PC-9 (cell line): Measurements from ENCODE around the gene ELN. TPM values are rescaled to one million over a fixed set of nuclear protein-coding genes. Genes with fewer than 3 reads are reported as not detected.

ENCODE experiments used
- BruUV-seq: library from RNA; stranded (reverse); fragments of 400-500 nt; replicated peaks from 2 replicates; lab custom pipeline; 2021; lab: Mats Ljungman, UMichigan
- CTCF ChIA-PET: fragments of 300-600 bp; sonication (Branson Sonifier 250); formaldehyde crosslinking; loops from one replicate; lab custom pipeline; 2022; ENCODE audit warnings: antibody characterized with exemption; lab: Charles Lee
- POLR2A ChIA-PET: fragments of 300-600 bp; sonication (Branson Sonifier 250); formaldehyde crosslinking; loops from one replicate; lab custom pipeline; 2022; ENCODE audit warnings: antibody characterized with exemption; ENCODE audit not compliant: unreplicated experiment; lab: Charles Lee
- DNase-seq, 2 experiments: peaks; one replicate each; pipeline versions ENCODE4 v3.0.0 to v3.0.0-alpha.2; 2015 to 2022; ENCODE audit warnings: mixed read lengths in 1 of 2
- H2AFZ ChIP-seq: fragments of 200-600 bp; sonication (generic); 2 replicates; pipeline ENCODE4 v1.8.1; 2017; ENCODE audit warnings: antibody characterized with exemption
- H3F3A ChIP-seq: fragments of 200-600 bp; sonication (generic); 2 replicates; pipeline ENCODE4 v1.8.1; 2017; ENCODE audit warnings: antibody characterized with exemption, mild to moderate bottlenecking, low read depth; ENCODE audit not compliant: insufficient read depth
- H3K27ac ChIP-seq: fragments of 200-600 bp; sonication (generic); 2 replicates; pipeline ENCODE4 v1.6.1; 2016; ENCODE audit warnings: mixed run types
- H3K27me3 ChIP-seq: fragments of 200-600 bp; sonication (generic); 2 replicates; pipeline ENCODE4 v1.6.1; 2016; ENCODE audit warnings: low read depth, mixed run types; ENCODE audit not compliant: insufficient read depth
- H3K36me3 ChIP-seq: fragments of 200-600 bp; sonication (generic); 2 replicates; pipeline ENCODE4 v1.6.1; 2016; ENCODE audit warnings: low read depth, mixed run types
- H3K4me1 ChIP-seq: fragments of 200-600 bp; sonication (generic); replicated peaks from 2 replicates; pipeline ENCODE4 v1.6.1; 2016; ENCODE audit warnings: mixed run types; ENCODE audit not compliant: insufficient read depth
- H3K4me2 ChIP-seq: fragments of 200-600 bp; sonication (generic); 2 replicates; pipeline ENCODE4 v1.6.1; 2017; ENCODE audit warnings: mixed run types
- H3K4me3 ChIP-seq: fragments of 200-600 bp; sonication (generic); 2 replicates; pipeline ENCODE4 v1.6.1; 2016; ENCODE audit warnings: mixed run types
- H3K79me2 ChIP-seq: fragments of 200-600 bp; sonication (generic); 2 replicates; pipeline ENCODE4 v1.6.1; 2017; ENCODE audit warnings: low read depth, mixed run types
- H3K9me2 ChIP-seq: fragments of 200-600 bp; sonication (generic); 2 replicates; pipeline ENCODE4 v1.8.1; 2017; ENCODE audit warnings: mild to moderate bottlenecking; ENCODE audit not compliant: insufficient read depth
- H3K9me3 ChIP-seq: fragments of 200-600 bp; sonication (generic); 2 replicates; pipeline ENCODE4 v1.8.1; 2016; ENCODE audit warnings: low read depth; ENCODE audit not compliant: insufficient read depth
- H4K20me1 ChIP-seq: fragments of 200-600 bp; sonication (generic); 2 replicates; pipeline ENCODE4 v1.8.1; 2017; ENCODE audit not compliant: insufficient read depth
- CTCF ChIP-seq: fragments of 200-600 bp; sonication (generic); conservative IDR thresholded peaks from 2 replicates; pipeline ENCODE4 v1.6.1; 2017; ENCODE audit warnings: mixed run types, antibody characterized with exemption, mild to moderate bottlenecking, moderate library complexity
- EZH2 ChIP-seq: fragments of 200-600 bp; sonication (generic); IDR thresholded peaks from 2 replicates; pipeline ENCODE4 v1.8.0; 2017; ENCODE audit warnings: antibody characterized with exemption, low read depth
- intact Hi-C: fragments of 100-400 bp; cut with micrococcal nuclease; formaldehyde crosslinking; loops from one replicate; pipeline ENCODE4 v1.10.0; 2022; ENCODE audit not compliant: unreplicated experiment
- total RNA-seq: library from RNA; stranded (reverse); gene quantifications from 2 replicates; pipeline ENCODE4 v1.2.3, GENCODE V29; 2021

Gene ELN
- total RNA-seq, 1 experiment from 2014 or later, result 0.11 TPM

- POLR2A ChIA-PET, result no interaction called here
- BruUV-seq, result no TSS peak
- no peaks in the 10 kb centered on the region for H3F3A ChIP-seq
- no peaks in the 10 kb centered on the region for H3K4me1 ChIP-seq
- no peaks in the 10 kb centered on the region for H3K36me3 ChIP-seq
- H3K27ac ChIP-seq, result no peak overlapping the region
- no peaks in the 10 kb centered on the region for H3K9me2 ChIP-seq
- TF ChIP-seq EZH2, result no peak
- no peak for TF ChIP-seq CTCF
- intact Hi-C loops, result no loop called here
- no peaks in the 10 kb centered on the region; the same call in 1 of the 2 replicates for H4K20me1 ChIP-seq
- no peak for DNase-seq
- H2AFZ ChIP-seq, result no peak overlapping the region
- CTCF ChIA-PET, result interaction anchor here (1.1 kb wide), 1 partner anchor 9 kb away, joined by 4 read pairs; no protein-coding TSS in a partner anchor
- no peak overlapping the region for H3K4me3 ChIP-seq
- no peaks in the 10 kb centered on the region for H3K9me3 ChIP-seq
- no peak overlapping the region for H3K4me2 ChIP-seq
- H3K27me3 ChIP-seq, result no peaks in the 10 kb centered on the region
- no peaks in the 10 kb centered on the region for H3K79me2 ChIP-seq
Observed at GRCh38 chr7:74038194-74038961, 10.4 kb downstream of the ELN start.

GRCh38 chr7:74039337-74039736 is 11.4 kb downstream of the ELN start:
- Histone ChIP-seq H4K20me1 (no peaks in the 10 kb centered on the region; the same call in 1 of the 2 replicates), H3K27ac (no peak overlapping the region), H2AFZ (no peak overlapping the region), H3K9me3 (no peaks in the 10 kb centered on the region), H3K4me1 (no peaks in the 10 kb centered on the region), H3K9me2 (no peaks in the 10 kb centered on the region), H3F3A (no peaks in the 10 kb centered on the region), H3K36me3 (no peaks in the 10 kb centered on the region), H3K4me3 (no peak overlapping the region), H3K27me3 (no peaks in the 10 kb centered on the region), H3K4me2 (no peak overlapping the region), H3K79me2 (no peaks in the 10 kb centered on the region)
- ChIA-PET CTCF (no interaction called here), POLR2A (no interaction called here)
- TF ChIP-seq CTCF (no peak), EZH2 (no peak)
- DNase-seq, result no peak
- intact Hi-C loops, result no loop called here
- no TSS peak for BruUV-seq

- Histone ChIP-seq H3K4me1 (no peaks in the 10 kb centered on the region), H3K36me3 (no peaks in the 10 kb centered on the region), H3K79me2 (no peaks in the 10 kb centered on the region), H3K4me2 (no peak overlapping the region), H3K9me2 (no peaks in the 10 kb centered on the region), H2AFZ (no peak overlapping the region), H3K27me3 (no peaks in the 10 kb centered on the region), H3K4me3 (no peak overlapping the region), H3K27ac (no peak overlapping the region), H3F3A (no peaks in the 10 kb centered on the region), H3K9me3 (no peaks in the 10 kb centered on the region), H4K20me1 (no peaks in the 10 kb centered on the region; the same call in 1 of the 2 replicates)
- TF ChIP-seq CTCF, result no peak
- TF ChIP-seq EZH2, result no peak
- ChIA-PET CTCF (no interaction called here), POLR2A (interaction anchor here (0.7 kb wide), 1 partner anchor 156 kb away, joined by 3 read pairs; no protein-coding TSS in a partner anchor)
- BruUV-seq, result no TSS peak
- intact Hi-C loops, result no loop called here
- no peak for DNase-seq
Observed at GRCh38 chr7:74040101-74040790, 12.3 kb downstream of the ELN start.
